Measurements from ENCODE around the gene FN3KRP.

GRCh38 chr17:82691714-82692113 is 24.8 kb upstream of the FN3KRP start:
- TF ChIP-seq EZH2phosphoT487 (IDR thresholded peaks at IDR 0.05; ENCODE audit: low read depth, severe bottlenecking, unreplicated experiment), result no peak
- TF ChIP-seq CTCF (IDR thresholded peaks at IDR 0.05; ENCODE audit: poor library complexity), result no peak
- no peak for TF ChIP-seq EZH2 (IDR thresholded peaks at IDR 0.05; ENCODE audit: borderline replicate concordance)

Data from hepatocyte (in vitro differentiated cells).